K562 (cell line): ENCODE measurements around the gene POLRMT. TPM values are rescaled to one million over a fixed set of nuclear protein-coding genes. Genes with fewer than 3 reads are reported as not detected.

Experiments
- ARID2 ChIP-seq: fragments of 450-650 bp; IDR thresholded peaks from 2 replicates; pipeline ENCODE4 v1.6.1; 2017; ENCODE audit warnings: antibody characterized with exemption, mild to moderate bottlenecking
- BDP1 ChIP-seq: IDR thresholded peaks from 3 replicates; pipeline ENCODE4 v1.6.1; 2011; ENCODE audit not compliant: insufficient read length, insufficient read depth
- ELF1 ChIP-seq: fragments of 200-800 bp; sonication (Bioruptor generic); IDR thresholded peaks from 2 replicates; pipeline ENCODE4 v1.6.1; 2016; ENCODE audit warnings: missing genetic modification characterization, missing compliant biosample characterization
- ESRRA ChIP-seq: fragments of 450-650 bp; IDR thresholded peaks from 2 replicates; pipeline ENCODE4 v1.6.1; 2014; ENCODE audit warnings: low read depth, mild to moderate bottlenecking, moderate library complexity, borderline replicate concordance
- HEY1 ChIP-seq: fragments of 250-450 bp; sonication (Bioruptor Pico); IDR thresholded peaks from 2 replicates; pipeline ENCODE4 v1.5.0; 2020; ENCODE audit warnings: mild to moderate bottlenecking, moderate library complexity, borderline replicate concordance
- KLF1 ChIP-seq: fragments of 450-650 bp; IDR thresholded peaks from 2 replicates; pipeline ENCODE4 v1.6.1; 2016; ENCODE audit warnings: missing genetic modification characterization, missing compliant biosample characterization
- MCM5 ChIP-seq: fragments of 450-650 bp; IDR thresholded peaks from 2 replicates; pipeline ENCODE4 v1.6.1; 2016; ENCODE audit warnings: low read depth
- MEF2A ChIP-seq: IDR thresholded peaks from 2 replicates; pipeline ENCODE4 v1.6.1; 2011; ENCODE audit warnings: low read depth, mild to moderate bottlenecking, low read length, moderate library complexity; ENCODE audit not compliant: control insufficient read depth
- MTA1 ChIP-seq: fragments of 450-650 bp; IDR thresholded peaks from 2 replicates; pipeline ENCODE4 v1.6.1; 2017; ENCODE audit warnings: borderline replicate concordance
- NFE2 ChIP-seq: IDR thresholded peaks from 2 replicates; pipeline ENCODE4 v1.6.1; 2014; ENCODE audit warnings: antibody characterized with exemption, low read depth
- PHB2 ChIP-seq: fragments of 450-650 bp; IDR thresholded peaks from 2 replicates; pipeline ENCODE4 v1.6.1; 2017; ENCODE audit warnings: low read depth
- PHF21A ChIP-seq: fragments of 450-650 bp; IDR thresholded peaks from 2 replicates; pipeline ENCODE4 v1.6.1; 2017; ENCODE audit warnings: low read depth, borderline replicate concordance
- RAD21 ChIP-seq, 2 experiments: fragments of 250-450 bp in 1 of 2; fragments of 450-650 bp in 1 of 2; sonication (Bioruptor Pico) in 1 of 2; formaldehyde crosslinking in 1 of 2; IDR thresholded peaks in 1 of 2; conservative IDR thresholded peaks in 1 of 2; 2 replicates each; pipeline versions ENCODE4 v1.4.0 to v1.8.0; 2020 to 2022; ENCODE audit warnings: mild to moderate bottlenecking in 2 of 2, moderate library complexity in 1 of 2
- RBM25 ChIP-seq: fragments of 200-400 bp; formaldehyde crosslinking; IDR thresholded peaks from 2 replicates; pipeline ENCODE4 v1.6.1; 2018; ENCODE audit warnings: low read length, low read depth, moderate library complexity; ENCODE audit not compliant: severe bottlenecking
- SAFB2 ChIP-seq: fragments of 200-400 bp; formaldehyde crosslinking; IDR thresholded peaks from 2 replicates; pipeline ENCODE4 v1.6.1; 2018; ENCODE audit warnings: borderline replicate concordance, low read length, low read depth, moderate library complexity; ENCODE audit not compliant: severe bottlenecking
- SIN3A ChIP-seq, 2 experiments: fragments of 150-350 bp in 1 of 2; IDR thresholded peaks; 2 replicates each; pipeline ENCODE4 v1.6.1; 2011 to 2016; ENCODE audit warnings: borderline replicate concordance in 2 of 2, low read depth in 2 of 2, low read length in 2 of 2, mild to moderate bottlenecking in 2 of 2, moderate library complexity in 2 of 2; ENCODE audit not compliant: control insufficient read depth in 1 of 2
- SIRT6 ChIP-seq: IDR thresholded peaks from one replicate; pipeline ENCODE4 v1.6.1; 2012; ENCODE audit warnings: low read depth, mild to moderate bottlenecking, control low read depth, inconsistent platforms, low read length, moderate library complexity
- SMARCB1 ChIP-seq: IDR thresholded peaks from 2 replicates; pipeline ENCODE4 v1.6.1; 2011; ENCODE audit warnings: improper control_type of control experiment, low read depth; ENCODE audit not compliant: insufficient read length
- U2AF2 ChIP-seq: fragments of 200-400 bp; formaldehyde crosslinking; optimal IDR thresholded peaks from 2 replicates; pipeline ENCODE3; 2017; ENCODE audit warnings: low read depth, mild to moderate bottlenecking, low read length
- YY1 ChIP-seq, 3 experiments: IDR thresholded peaks; 2 replicates each; pipeline ENCODE4 v1.6.1; 2011; ENCODE audit warnings: low read length in 2 of 3, mild to moderate bottlenecking in 2 of 3, moderate library complexity in 2 of 3, borderline replicate concordance in 1 of 3, control low read depth in 1 of 3, low read depth in 1 of 3; ENCODE audit not compliant: insufficient read depth in 3 of 3, insufficient replicate concordance in 2 of 3, control insufficient read depth in 1 of 3, insufficient read length in 1 of 3; ENCODE audit errors: extremely low read depth in 1 of 3
- ZKSCAN8 ChIP-seq: fragments of 200-800 bp; sonication (Bioruptor generic); IDR thresholded peaks from 2 replicates; pipeline ENCODE4 v1.6.1; 2016; ENCODE audit warnings: missing genetic modification characterization, missing compliant biosample characterization
- ZNF57 ChIP-seq: fragments of 450-650 bp; formaldehyde crosslinking; IDR thresholded peaks from 2 replicates; pipeline ENCODE4 v1.4.0; 2020; ENCODE audit warnings: mild to moderate bottlenecking, moderate library complexity
- polyA plus RNA-seq, 8 experiments: library from polyadenylated mRNA; depleted of rRNA in 4 of 8; stranded (reverse) in 5 of 8; unstranded in 3 of 8; fragments of >200 nt; fragmentation: Nextera tagmentation in 2 of 8; fragmentation: Illumina TruSeq in 1 of 8; extraction: Ambion mirVana in 2 of 8; extraction: Trizol in 1 of 8; gene quantifications; 2 replicates each; pipeline versions ENCODE4 v1.2.1 to v1.2.3, GENCODE V29; 2011 to 2014; ENCODE audit warnings: inconsistent platforms in 1 of 8, missing spikeins in 1 of 8
- total RNA-seq, 7 experiments: library from RNA; depleted of rRNA in 6 of 7; stranded (reverse); fragments of >200 nt in 6 of 7; fragmentation: Illumina TruSeq in 2 of 7; extraction: Trizol in 2 of 7; gene quantifications; 2 replicates each; pipeline versions ENCODE4 v1.2.1 to v1.2.3, GENCODE V29; 2011 to 2021; ENCODE audit warnings: low replicate concordance in 1 of 7
- TF ChIP-seq, protein P1 (sequence below): fragments of 450-650 bp; formaldehyde crosslinking; IDR thresholded peaks from 2 replicates; pipeline ENCODE4 v1.4.0; 2020; ENCODE audit warnings: mild to moderate bottlenecking, mixed read lengths
- TF ChIP-seq, protein P2 (sequence below): fragments of 450-650 bp; IDR thresholded peaks from 2 replicates; pipeline ENCODE4 v1.6.1; 2016; ENCODE audit warnings: low read depth, mild to moderate bottlenecking, moderate library complexity
- TF ChIP-seq, protein P3 (sequence below): sonication (generic); formaldehyde crosslinking; IDR thresholded peaks from 2 replicates; pipeline ENCODE4 v1.8.0; 2022; ENCODE audit warnings: missing genetic modification reagents, mild to moderate bottlenecking, borderline replicate concordance

POLRMT gene
- total and polyA plus RNA-seq, 9 of the 15 experiments (the other 6 are each of a cell fraction or from before 2014, with no cell fraction given) = 30.3 to 144 (median 68.0) TPM

DNA sequence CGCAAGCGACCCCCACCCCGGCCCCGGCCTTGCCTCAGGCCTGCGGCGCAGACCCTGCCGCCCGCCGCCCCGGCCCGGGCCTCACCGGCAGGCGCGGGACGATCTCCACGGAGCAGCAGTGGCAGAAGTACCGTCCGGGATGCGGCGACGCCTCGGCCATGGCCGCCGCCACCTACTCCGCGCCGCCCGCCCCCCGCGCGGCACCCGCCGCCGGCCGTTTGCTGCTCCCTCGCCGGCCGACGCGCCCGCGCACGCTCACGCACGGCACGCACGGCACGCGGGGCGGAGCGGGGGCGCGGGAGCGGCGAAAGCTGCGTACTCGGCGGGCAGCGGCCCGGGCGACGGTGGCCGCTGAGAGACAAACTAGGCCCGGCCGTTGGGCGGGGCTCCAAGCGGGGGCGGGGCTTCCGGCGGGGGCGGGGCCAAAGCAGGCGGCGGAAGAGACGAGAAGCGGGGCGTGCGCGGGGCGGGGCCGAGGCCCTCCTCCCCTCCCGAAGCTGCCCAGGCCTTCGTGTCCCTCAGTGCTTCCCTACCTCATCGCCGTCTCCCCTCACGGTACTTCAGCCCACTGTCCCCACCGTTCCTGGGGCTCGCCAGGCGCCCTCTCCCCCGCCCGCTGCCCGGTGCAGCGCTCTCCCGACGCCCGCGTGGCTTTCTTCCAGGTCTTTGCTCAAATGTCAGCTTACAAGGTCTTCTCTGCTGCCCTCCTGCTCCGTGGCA, 29.8 kb upstream of the POLRMT start, which contains the start of gene RNF126 (continued):
- peak; percentile 65; the same call in 1 of the 2 replicates for TF ChIP-seq ELF1 (tag)
- TF ChIP-seq, protein P1, sequence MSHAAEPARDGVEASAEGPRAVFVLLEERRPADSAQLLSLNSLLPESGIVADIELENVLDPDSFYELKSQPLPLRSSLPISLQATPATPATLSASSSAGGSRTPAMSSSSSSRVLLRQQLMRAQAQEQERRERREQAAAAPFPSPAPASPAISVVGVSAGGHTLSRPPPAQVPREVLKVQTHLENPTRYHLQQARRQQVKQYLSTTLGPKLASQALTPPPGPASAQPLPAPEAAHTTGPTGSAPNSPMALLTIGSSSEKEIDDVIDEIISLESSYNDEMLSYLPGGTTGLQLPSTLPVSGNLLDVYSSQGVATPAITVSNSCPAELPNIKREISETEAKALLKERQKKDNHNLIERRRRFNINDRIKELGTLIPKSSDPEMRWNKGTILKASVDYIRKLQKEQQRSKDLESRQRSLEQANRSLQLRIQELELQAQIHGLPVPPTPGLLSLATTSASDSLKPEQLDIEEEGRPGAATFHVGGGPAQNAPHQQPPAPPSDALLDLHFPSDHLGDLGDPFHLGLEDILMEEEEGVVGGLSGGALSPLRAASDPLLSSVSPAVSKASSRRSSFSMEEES (CRISPR knock-in tag) = no peak
- TF ChIP-seq SMARCB1 = no peak
- TF ChIP-seq HEY1 (CRISPR knock-in tag) = no peak
- no peak for TF ChIP-seq KLF1 (tag)
- TF ChIP-seq BDP1 = no peak
- no peak for TF ChIP-seq ARID2
- TF ChIP-seq RBM25 = no peak
- TF ChIP-seq ZNF57 (CRISPR knock-in tag) = no peak
- TF ChIP-seq PHF21A = no peak
- TF ChIP-seq MTA1 = no peak
- TF ChIP-seq RAD21 (CRISPR knock-in tag; conservative IDR thresholded peaks at IDR 0.05 in 1 of 2, IDR thresholded peaks at IDR 0.05 in 1 of 2) = no peak
- TF ChIP-seq MEF2A = no peak
- no peak for TF ChIP-seq PHB2
- TF ChIP-seq SIRT6 = no peak
- no peak for TF ChIP-seq SAFB2
- TF ChIP-seq ESRRA = no peak
- no peak for TF ChIP-seq MCM5
- no peak for TF ChIP-seq NFE2
- TF ChIP-seq, protein P2, sequence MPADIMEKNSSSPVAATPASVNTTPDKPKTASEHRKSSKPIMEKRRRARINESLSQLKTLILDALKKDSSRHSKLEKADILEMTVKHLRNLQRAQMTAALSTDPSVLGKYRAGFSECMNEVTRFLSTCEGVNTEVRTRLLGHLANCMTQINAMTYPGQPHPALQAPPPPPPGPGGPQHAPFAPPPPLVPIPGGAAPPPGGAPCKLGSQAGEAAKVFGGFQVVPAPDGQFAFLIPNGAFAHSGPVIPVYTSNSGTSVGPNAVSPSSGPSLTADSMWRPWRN = no peak
- TF ChIP-seq ZKSCAN8 (CRISPR knock-in tag) = no peak
- peak in 1 of 2 experiments; percentile 70; a peak in 2 of 4 replicates for TF ChIP-seq SIN3A (IDR thresholded peaks at IDR 0.05; ENCODE audit: borderline replicate concordance in 2 of 2, control insufficient read depth in 1 of 2, low read depth in 2 of 2, low read length in 2 of 2)
- TF ChIP-seq, protein P3, sequence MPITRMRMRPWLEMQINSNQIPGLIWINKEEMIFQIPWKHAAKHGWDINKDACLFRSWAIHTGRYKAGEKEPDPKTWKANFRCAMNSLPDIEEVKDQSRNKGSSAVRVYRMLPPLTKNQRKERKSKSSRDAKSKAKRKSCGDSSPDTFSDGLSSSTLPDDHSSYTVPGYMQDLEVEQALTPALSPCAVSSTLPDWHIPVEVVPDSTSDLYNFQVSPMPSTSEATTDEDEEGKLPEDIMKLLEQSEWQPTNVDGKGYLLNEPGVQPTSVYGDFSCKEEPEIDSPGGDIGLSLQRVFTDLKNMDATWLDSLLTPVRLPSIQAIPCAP (CRISPR knock-in tag) = no peak
- TF ChIP-seq U2AF2 = no peak
- TF ChIP-seq YY1 (IDR thresholded peaks at IDR 0.05; ENCODE audit: borderline replicate concordance in 1 of 3, control insufficient read depth in 1 of 3, extremely low read depth in 1 of 3, insufficient read depth in 3 of 3, insufficient read length in 1 of 3, insufficient replicate concordance in 2 of 3, low read depth in 1 of 3, low read length in 2 of 3) = peak; percentile 49 to 78 (median 77)
